NB4 (cell line): Measurements from ENCODE around the gene INPP5E.
A peak's percentile ranks its signal among the peaks of the same experiment; 100 is the strongest.

Experiments used
- DNase-seq: peaks from one replicate; pipeline ENCODE4 v3.0.0; 2010; ENCODE audit warnings: low read depth
- H3K4me3 ChIP-seq: one replicate; pipeline ENCODE4 v1.5.1; 2011; ENCODE audit warnings: mild to moderate bottlenecking, low read depth, low read length, moderate library complexity
- MYC ChIP-seq: IDR thresholded peaks from 2 replicates; pipeline ENCODE4 v1.6.1; 2011; ENCODE audit warnings: low read depth, low read length
- POLR2A ChIP-seq: IDR thresholded peaks from 2 replicates; pipeline ENCODE4 v1.6.1; 2011; ENCODE audit warnings: mild to moderate bottlenecking; ENCODE audit not compliant: insufficient read length; ENCODE audit errors: extremely low read depth
- TF ChIP-seq, protein P1 (sequence below): IDR thresholded peaks from one replicate; pipeline ENCODE4 v1.5.1; 2012; ENCODE audit warnings: low read depth, low read length
- TF ChIP-seq, protein P2 (sequence below): IDR thresholded peaks from 2 replicates; pipeline ENCODE4 v1.6.1; 2011; ENCODE audit warnings: low read depth, low read length

INPP5E gene

DNA sequence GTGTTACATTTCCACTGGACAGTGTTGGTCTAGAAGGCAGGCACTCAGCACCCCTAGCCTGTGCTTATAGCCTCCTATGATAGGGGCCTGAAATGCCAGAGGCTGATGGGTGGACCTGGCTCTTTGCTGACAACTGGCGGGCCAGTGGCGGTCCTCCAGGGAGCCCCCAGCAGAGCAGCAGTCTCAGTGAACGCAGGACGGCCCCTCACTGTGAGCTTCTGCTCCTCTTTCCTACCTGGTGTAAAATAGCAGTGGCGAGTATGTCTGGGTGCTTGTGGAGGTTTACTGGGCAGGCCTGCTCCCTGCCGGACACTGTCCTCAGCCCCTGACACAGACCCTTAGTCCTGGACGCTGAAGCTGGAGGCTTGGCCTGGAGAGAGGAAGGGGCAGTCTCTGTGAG lies 46.5 kb upstream of the INPP5E start:
- no peak for DNase-seq
- H3K4me3 ChIP-seq: no peak overlapping the region
- TF ChIP-seq POLR2A (no peak), MYC (no peak)
- TF ChIP-seq, protein P1, sequence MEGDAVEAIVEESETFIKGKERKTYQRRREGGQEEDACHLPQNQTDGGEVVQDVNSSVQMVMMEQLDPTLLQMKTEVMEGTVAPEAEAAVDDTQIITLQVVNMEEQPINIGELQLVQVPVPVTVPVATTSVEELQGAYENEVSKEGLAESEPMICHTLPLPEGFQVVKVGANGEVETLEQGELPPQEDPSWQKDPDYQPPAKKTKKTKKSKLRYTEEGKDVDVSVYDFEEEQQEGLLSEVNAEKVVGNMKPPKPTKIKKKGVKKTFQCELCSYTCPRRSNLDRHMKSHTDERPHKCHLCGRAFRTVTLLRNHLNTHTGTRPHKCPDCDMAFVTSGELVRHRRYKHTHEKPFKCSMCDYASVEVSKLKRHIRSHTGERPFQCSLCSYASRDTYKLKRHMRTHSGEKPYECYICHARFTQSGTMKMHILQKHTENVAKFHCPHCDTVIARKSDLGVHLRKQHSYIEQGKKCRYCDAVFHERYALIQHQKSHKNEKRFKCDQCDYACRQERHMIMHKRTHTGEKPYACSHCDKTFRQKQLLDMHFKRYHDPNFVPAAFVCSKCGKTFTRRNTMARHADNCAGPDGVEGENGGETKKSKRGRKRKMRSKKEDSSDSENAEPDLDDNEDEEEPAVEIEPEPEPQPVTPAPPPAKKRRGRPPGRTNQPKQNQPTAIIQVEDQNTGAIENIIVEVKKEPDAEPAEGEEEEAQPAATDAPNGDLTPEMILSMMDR: no peak
- TF ChIP-seq, protein P2, sequence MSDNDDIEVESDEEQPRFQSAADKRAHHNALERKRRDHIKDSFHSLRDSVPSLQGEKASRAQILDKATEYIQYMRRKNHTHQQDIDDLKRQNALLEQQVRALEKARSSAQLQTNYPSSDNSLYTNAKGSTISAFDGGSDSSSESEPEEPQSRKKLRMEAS: no peak

DNA sequence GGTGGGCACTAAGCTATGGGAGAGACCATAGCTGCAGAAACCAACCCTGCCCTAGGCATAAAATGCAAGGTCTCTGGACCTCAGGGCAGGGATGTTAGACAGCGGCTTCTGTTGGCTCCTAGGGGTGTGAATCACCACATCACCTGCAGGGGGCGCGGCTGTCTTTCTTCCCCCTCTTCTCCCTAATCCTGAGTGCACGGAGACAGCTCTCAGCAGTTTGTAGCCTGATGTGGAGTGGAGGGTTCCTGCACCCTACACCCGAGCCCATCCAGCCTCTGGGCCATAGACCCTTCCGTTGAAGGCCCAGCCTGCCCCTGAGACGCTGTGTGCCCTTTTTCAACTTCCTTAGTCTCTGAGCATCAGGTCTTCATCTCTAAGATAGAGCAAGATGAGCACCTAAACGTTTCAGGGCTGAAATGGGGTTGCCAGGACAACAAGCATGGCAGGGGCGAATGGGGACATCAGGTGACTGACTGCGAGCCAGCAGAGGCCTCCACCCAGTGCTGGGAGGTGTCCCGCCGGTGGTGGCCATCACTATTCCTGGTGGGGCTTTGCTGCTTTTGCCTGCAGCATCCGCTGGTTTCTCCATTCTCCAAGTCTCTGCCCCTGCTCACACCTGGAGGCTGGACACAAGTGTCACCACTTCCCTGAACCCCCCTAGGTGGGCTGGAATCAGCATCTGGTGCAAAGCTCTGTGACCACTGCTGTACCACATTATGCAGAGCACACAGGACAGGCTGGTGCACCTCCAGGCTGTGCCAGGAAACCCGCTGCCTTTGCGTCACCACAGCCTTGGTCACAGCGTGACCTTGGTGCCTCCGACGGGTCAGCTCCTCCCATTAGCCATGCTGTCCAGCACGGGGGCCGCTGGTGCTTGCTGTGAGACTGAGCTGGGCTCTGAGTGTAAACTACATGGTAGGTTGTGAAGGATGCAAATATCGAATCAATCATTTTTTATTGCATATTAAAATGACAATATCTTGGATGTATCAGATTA lies 45.7 kb upstream of the INPP5E start:
- DNase-seq: peak; percentile 81
- H3K4me3 ChIP-seq: no peak overlapping the region
- TF ChIP-seq, protein P1: peak; percentile 76
- TF ChIP-seq MYC: no peak

DNA sequence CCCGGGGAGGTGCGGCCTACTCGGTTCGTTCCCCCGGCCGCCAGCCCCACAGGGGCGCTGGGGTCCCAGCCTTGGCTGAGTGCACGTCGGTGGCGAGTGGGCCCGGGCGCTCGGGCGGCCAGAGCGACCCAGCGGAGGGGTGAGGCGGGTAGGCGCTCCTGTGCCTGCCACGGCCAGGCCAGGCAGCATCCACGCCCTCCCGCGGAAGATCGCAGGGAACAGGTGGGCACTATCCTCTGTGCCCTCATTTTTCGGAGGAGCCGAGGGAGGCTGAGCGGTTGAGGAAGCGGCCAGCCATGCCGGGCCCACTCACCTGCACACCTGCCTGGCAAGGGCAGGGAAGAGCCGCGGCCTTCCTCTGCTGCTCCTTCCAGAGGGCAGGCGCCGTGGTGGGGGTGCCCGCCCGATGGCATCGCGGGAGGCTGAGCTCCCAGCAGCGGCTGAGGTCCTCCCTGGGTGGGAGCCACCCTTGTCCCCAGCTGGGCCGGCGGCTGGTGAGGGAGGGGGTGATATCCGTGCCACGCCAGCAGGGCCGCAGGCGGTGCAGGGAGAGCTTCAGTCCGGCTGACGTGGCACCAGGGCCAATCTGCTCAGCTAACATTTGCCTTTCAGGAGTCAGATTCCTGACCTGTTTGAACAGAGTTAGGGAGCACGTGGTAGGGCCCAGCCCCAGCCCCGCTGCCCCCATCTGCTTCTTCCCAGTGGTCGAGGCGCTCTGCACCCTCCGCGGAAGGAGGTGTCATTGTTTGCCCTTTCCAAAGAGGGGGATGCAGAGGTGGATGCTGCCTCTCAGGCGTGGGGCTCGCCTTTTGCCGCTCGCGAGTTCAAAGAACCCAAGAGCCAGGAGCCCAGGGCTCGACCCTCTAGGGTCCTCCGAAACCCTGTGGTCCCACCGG lies 44.8 kb upstream of the INPP5E start:
- peak; percentile 17 for DNase-seq
- peak overlapping the region; percentile 32 for H3K4me3 ChIP-seq
- TF ChIP-seq POLR2A: no peak
- TF ChIP-seq, protein P2: no peak
- TF ChIP-seq MYC: no peak
- TF ChIP-seq, protein P1: no peak

DNA sequence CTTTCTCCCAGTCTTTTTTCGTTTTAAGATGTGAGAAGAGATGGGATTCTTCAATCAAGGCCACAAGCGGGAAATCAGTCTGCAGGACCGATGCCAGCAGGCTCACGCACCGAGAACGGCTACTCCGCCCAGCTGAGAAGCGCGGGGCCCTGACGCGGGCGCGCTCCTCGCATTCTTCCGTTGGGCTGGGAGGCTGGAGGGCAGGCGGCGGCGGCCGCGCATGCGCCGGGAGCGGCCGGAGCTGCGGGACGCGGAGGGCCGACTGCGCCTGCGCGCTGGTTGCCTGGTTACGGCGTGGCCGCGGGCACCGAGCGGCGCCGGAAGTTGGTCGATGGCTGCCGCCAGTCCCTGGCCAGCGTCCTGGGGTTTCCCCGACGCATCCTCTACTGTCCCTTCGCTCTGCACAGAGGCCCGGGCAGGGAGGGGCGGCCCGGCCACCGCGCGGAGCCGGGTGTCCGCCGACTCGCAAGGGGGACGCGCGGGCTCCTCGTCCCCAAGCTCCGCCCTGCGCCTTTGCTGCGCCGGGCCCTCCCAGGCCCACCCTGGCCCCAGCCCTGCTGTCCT lies 44.0 kb upstream of the INPP5E start:
- DNase-seq: peak; percentile 82
- TF ChIP-seq MYC (no peak), POLR2A (peak; percentile 78)
- peak overlapping the region; percentile 73 for H3K4me3 ChIP-seq

DNA sequence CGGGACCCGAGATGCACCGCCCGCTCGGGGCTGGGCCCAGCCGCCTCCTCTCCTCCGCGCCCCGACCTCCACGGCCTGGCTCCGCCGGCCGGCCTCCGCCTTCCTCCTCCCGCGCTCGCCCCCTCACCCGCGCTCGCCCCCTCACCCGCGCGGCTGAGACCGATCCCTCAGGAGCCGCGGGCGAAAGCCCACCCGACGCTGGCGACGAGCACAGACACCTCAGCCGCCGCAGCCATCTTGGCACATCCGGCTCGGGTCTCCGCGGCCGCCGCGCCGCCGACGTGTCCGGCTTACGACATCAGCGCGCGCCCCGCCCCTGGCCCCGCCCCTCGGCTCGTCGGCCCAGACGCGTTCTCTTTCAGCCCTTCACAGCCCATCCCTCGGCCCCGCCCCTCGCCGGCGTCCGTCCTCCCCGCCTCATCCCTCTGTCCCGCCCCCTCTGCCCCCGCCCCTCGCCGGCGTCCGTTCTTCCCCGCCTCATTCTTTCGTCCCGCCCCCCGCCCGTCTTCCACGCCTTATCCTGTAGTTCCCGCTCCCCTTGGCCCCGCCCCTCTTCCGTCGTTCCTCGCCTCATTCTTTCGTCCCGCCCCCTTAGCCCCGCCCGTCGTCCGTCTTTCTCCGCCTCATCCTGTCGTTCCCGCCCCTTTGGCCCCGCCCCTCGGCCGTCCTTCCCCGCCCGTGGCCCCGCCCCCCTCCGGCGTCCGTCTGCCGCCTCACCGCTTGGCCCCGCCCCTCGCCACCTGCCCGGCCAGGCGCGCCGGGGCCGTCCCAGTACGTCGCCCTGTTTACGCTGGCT lies 43.3 kb upstream of the INPP5E start, which contains the start of gene SEC16A:
TSS of gene SEC16A (minus strand) at position 248 of the 796 bp plus-strand sequence. CDS start 5,425 bp downstream, outside the sequence.
- DNase-seq: peak; percentile 96
- H3K4me3 ChIP-seq: peak within 1 kb of the TSS; percentile 97
- TF ChIP-seq, protein P2: peak; percentile 12; the same call in 1 of the 2 replicates
- TF ChIP-seq, protein P1: no peak
- TF ChIP-seq MYC: peak; percentile 24
- TF ChIP-seq POLR2A: peak; percentile 81
